WTC11 (cell line): Measurements from ENCODE around the gene MEIOSIN.
A peak's percentile ranks its signal among the peaks of the same experiment; 100 is the strongest.

Source experiments
- FOXK1 ChIP-seq: sonication (generic); formaldehyde crosslinking; IDR thresholded peaks from 2 replicates; pipeline ENCODE4 v1.8.0; 2022; ENCODE audit warnings: mild to moderate bottlenecking, moderate library complexity, missing genetic modification reagents
- GABPB1 ChIP-seq: sonication (generic); formaldehyde crosslinking; IDR thresholded peaks from 2 replicates; pipeline ENCODE4 v1.8.1; 2023; ENCODE audit warnings: mild to moderate bottlenecking, missing genetic modification reagents
- PREB ChIP-seq: sonication (generic); formaldehyde crosslinking; IDR thresholded peaks from 2 replicates; pipeline ENCODE4 v1.8.1; 2022; ENCODE audit warnings: mild to moderate bottlenecking, missing genetic modification reagents, moderate library complexity, borderline replicate concordance
- ZNF232 ChIP-seq: sonication (generic); formaldehyde crosslinking; IDR thresholded peaks from 2 replicates; pipeline ENCODE4 v1.8.0; 2022; ENCODE audit warnings: mild to moderate bottlenecking, missing genetic modification reagents
- ZNF263 ChIP-seq: sonication (generic); formaldehyde crosslinking; IDR thresholded peaks from 2 replicates; pipeline ENCODE4 v1.8.1; 2022; ENCODE audit warnings: low read depth, mild to moderate bottlenecking, moderate library complexity, missing genetic modification reagents
- TF ChIP-seq, protein P1 (sequence below): sonication (generic); formaldehyde crosslinking; IDR thresholded peaks from 2 replicates; pipeline ENCODE4 v1.8.1; 2023; ENCODE audit warnings: mild to moderate bottlenecking, missing genetic modification reagents
- TF ChIP-seq, protein P2 (sequence below): fragments of 200-600 bp; IDR thresholded peaks from 2 replicates; pipeline ENCODE4 v1.8.0; 2022; ENCODE audit warnings: antibody characterized with exemption
- TF ChIP-seq, protein P3 (sequence below): sonication (generic); formaldehyde crosslinking; conservative IDR thresholded peaks from 2 replicates; pipeline ENCODE4 v1.8.1; 2022; ENCODE audit warnings: mild to moderate bottlenecking, missing genetic modification reagents
- TF ChIP-seq, protein P4 (sequence below): sonication (generic); formaldehyde crosslinking; IDR thresholded peaks from 2 replicates; pipeline ENCODE4 v1.8.1; 2023; ENCODE audit warnings: mild to moderate bottlenecking, moderate library complexity, missing genetic modification reagents
- TF ChIP-seq, protein P5 (sequence below): sonication (generic); formaldehyde crosslinking; IDR thresholded peaks from 2 replicates; pipeline ENCODE4 v1.8.0; 2022; ENCODE audit warnings: mild to moderate bottlenecking, missing genetic modification reagents
- TF ChIP-seq, protein P6 (sequence below): sonication (generic); formaldehyde crosslinking; IDR thresholded peaks from 2 replicates; pipeline ENCODE4 v1.8.1; 2023; ENCODE audit warnings: mild to moderate bottlenecking, missing genetic modification reagents, moderate library complexity

- TF ChIP-seq, protein P1, sequence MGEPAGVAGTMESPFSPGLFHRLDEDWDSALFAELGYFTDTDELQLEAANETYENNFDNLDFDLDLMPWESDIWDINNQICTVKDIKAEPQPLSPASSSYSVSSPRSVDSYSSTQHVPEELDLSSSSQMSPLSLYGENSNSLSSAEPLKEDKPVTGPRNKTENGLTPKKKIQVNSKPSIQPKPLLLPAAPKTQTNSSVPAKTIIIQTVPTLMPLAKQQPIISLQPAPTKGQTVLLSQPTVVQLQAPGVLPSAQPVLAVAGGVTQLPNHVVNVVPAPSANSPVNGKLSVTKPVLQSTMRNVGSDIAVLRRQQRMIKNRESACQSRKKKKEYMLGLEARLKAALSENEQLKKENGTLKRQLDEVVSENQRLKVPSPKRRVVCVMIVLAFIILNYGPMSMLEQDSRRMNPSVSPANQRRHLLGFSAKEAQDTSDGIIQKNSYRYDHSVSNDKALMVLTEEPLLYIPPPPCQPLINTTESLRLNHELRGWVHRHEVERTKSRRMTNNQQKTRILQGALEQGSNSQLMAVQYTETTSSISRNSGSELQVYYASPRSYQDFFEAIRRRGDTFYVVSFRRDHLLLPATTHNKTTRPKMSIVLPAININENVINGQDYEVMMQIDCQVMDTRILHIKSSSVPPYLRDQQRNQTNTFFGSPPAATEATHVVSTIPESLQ (CRISPR knock-in tag), result no peak
- TF ChIP-seq, protein P2, sequence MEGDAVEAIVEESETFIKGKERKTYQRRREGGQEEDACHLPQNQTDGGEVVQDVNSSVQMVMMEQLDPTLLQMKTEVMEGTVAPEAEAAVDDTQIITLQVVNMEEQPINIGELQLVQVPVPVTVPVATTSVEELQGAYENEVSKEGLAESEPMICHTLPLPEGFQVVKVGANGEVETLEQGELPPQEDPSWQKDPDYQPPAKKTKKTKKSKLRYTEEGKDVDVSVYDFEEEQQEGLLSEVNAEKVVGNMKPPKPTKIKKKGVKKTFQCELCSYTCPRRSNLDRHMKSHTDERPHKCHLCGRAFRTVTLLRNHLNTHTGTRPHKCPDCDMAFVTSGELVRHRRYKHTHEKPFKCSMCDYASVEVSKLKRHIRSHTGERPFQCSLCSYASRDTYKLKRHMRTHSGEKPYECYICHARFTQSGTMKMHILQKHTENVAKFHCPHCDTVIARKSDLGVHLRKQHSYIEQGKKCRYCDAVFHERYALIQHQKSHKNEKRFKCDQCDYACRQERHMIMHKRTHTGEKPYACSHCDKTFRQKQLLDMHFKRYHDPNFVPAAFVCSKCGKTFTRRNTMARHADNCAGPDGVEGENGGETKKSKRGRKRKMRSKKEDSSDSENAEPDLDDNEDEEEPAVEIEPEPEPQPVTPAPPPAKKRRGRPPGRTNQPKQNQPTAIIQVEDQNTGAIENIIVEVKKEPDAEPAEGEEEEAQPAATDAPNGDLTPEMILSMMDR, result peak; percentile 88
- TF ChIP-seq, protein P3, sequence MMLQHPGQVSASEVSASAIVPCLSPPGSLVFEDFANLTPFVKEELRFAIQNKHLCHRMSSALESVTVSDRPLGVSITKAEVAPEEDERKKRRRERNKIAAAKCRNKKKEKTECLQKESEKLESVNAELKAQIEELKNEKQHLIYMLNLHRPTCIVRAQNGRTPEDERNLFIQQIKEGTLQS, result no peak
- TF ChIP-seq, protein P4, sequence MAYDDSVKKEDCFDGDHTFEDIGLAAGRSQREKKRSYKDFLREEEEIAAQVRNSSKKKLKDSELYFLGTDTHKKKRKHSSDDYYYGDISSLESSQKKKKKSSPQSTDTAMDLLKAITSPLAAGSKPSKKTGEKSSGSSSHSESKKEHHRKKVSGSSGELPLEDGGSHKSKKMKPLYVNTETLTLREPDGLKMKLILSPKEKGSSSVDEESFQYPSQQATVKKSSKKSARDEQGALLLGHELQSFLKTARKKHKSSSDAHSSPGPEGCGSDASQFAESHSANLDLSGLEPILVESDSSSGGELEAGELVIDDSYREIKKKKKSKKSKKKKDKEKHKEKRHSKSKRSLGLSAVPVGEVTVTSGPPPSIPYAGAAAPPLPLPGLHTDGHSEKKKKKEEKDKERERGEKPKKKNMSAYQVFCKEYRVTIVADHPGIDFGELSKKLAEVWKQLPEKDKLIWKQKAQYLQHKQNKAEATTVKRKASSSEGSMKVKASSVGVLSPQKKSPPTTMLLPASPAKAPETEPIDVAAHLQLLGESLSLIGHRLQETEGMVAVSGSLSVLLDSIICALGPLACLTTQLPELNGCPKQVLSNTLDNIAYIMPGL (CRISPR knock-in tag), result peak; percentile 20; the same call in 1 of the 2 replicates
- no peak for TF ChIP-seq GABPB1
- no peak for TF ChIP-seq FOXK1 (CRISPR knock-in tag)
- TF ChIP-seq, protein P5, sequence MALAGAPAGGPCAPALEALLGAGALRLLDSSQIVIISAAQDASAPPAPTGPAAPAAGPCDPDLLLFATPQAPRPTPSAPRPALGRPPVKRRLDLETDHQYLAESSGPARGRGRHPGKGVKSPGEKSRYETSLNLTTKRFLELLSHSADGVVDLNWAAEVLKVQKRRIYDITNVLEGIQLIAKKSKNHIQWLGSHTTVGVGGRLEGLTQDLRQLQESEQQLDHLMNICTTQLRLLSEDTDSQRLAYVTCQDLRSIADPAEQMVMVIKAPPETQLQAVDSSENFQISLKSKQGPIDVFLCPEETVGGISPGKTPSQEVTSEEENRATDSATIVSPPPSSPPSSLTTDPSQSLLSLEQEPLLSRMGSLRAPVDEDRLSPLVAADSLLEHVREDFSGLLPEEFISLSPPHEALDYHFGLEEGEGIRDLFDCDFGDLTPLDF, result no peak
- TF ChIP-seq ZNF232, result no peak
- TF ChIP-seq ZNF263 (CRISPR knock-in tag), result no peak
- TF ChIP-seq, protein P6, sequence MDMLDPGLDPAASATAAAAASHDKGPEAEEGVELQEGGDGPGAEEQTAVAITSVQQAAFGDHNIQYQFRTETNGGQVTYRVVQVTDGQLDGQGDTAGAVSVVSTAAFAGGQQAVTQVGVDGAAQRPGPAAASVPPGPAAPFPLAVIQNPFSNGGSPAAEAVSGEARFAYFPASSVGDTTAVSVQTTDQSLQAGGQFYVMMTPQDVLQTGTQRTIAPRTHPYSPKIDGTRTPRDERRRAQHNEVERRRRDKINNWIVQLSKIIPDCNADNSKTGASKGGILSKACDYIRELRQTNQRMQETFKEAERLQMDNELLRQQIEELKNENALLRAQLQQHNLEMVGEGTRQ (CRISPR knock-in tag), result no peak
- TF ChIP-seq PREB (CRISPR knock-in tag), result no peak
These were observed 40.0 kb upstream of the MEIOSIN start for GRCh38 chr19:45693106-45693788.
